Spinal cord (tissue), 10 donors: Measurements from ENCODE around the gene CCDC6. TPM values are rescaled to one million over a fixed set of nuclear protein-coding genes. Genes with fewer than 3 reads are reported as not detected.

ENCODE experiments used
- DNase-seq, 6 donors: peaks; one replicate each; pipeline versions ENCODE4 v3.0.0 to v3.0.0-alpha.2; 2013 to 2015; ENCODE audit warnings: low spot score in 6 of 6, low read depth in 4 of 6
- H3K27ac ChIP-seq: one replicate; pipeline ENCODE4 v1.5.1; 2013; ENCODE audit warnings: low read depth, low read length, control low read depth
- H3K27me3 ChIP-seq: one replicate; pipeline ENCODE4 v1.6.1; 2013; ENCODE audit warnings: low read length; ENCODE audit not compliant: control insufficient read depth, insufficient read depth
- H3K36me3 ChIP-seq: one replicate; pipeline ENCODE4 v1.6.1; 2013; ENCODE audit warnings: low read length; ENCODE audit not compliant: control insufficient read depth, insufficient read depth
- H3K4me1 ChIP-seq: one replicate; pipeline ENCODE4 v1.6.1; 2013; ENCODE audit warnings: low read length; ENCODE audit not compliant: control insufficient read depth, insufficient read depth
- H3K4me3 ChIP-seq: one replicate; pipeline ENCODE4 v1.5.1; 2013; ENCODE audit warnings: low read depth, low read length, control low read depth
- H3K9me3 ChIP-seq: one replicate; pipeline ENCODE4 v1.6.1; 2013; ENCODE audit warnings: low read length; ENCODE audit not compliant: control insufficient read depth, insufficient read depth
- WGBS: methylation state at CpG from one replicate; pipeline ENCODE4 v1.1.5; 2013; ENCODE audit warnings: missing lambda C conversion rate; ENCODE audit not compliant: insufficient coverage; 5-methylcytosine and 5-hydroxymethylcytosine counted together
- polyA plus RNA-seq, 2 donors: library from polyadenylated mRNA; unstranded; fragments of 120-200 nt; gene quantifications; one replicate each; pipeline ENCODE4 v1.2.1, GENCODE V29; 2013; ENCODE audit not compliant: insufficient read length in 2 of 2
- total RNA-seq, 2 donors: library from RNA; depleted of rRNA in 1 of 2; stranded (reverse); fragments of 120-200 nt in 1 of 2; fragments of >200 nt in 1 of 2; gene quantifications; one replicate each; pipeline versions ENCODE4 v1.2.3 to v1.2.4, GENCODE V29; 2013 to 2014
- donor health status: healthy.

Gene CCDC6
- total and polyA plus RNA-seq, 4 donors, result 31.6 to 68.9 (median 39.7) TPM

- H3K27ac ChIP-seq, result no peak overlapping the region
- H3K36me3 ChIP-seq, result peaks cover 11% of the 10 kb centered on the region
- WGBS, result no CpG with 5 or more reads among the region's 3 CpGs
Measured at GRCh38 chr10:59844436-59844835, 61.9 kb downstream of the CCDC6 start.

GRCh38 chr10:59843748-59844147 lies 62.6 kb downstream of the CCDC6 start:
- Histone ChIP-seq H3K4me1 (no peaks in the 10 kb centered on the region), H3K27ac (no peak overlapping the region), H3K4me3 (no peak overlapping the region), H3K36me3 (peaks cover 11% of the 10 kb centered on the region), H3K27me3 (no peaks in the 10 kb centered on the region), H3K9me3 (no peaks in the 10 kb centered on the region)
- no peak for DNase-seq
- 60% methylated on average over 1 of the region's 2 CpGs for WGBS

More at GRCh38 chr10:59844436-59844835, 61.9 kb downstream of the CCDC6 start:
- no peaks in the 10 kb centered on the region for H3K4me1 ChIP-seq
- no peaks in the 10 kb centered on the region for H3K27me3 ChIP-seq
- no peak for DNase-seq
- no peak overlapping the region for H3K4me3 ChIP-seq
- no peaks in the 10 kb centered on the region for H3K9me3 ChIP-seq

GRCh38 chr10:59839576-59839975 lies 66.8 kb downstream of the CCDC6 start:
- Histone ChIP-seq H3K4me1 (no peaks in the 10 kb centered on the region), H3K9me3 (no peaks in the 10 kb centered on the region), H3K27me3 (no peaks in the 10 kb centered on the region), H3K4me3 (no peak overlapping the region), H3K36me3 (peaks cover 7% of the 10 kb centered on the region), H3K27ac (no peak overlapping the region)
- DNase-seq, result no peak
- 97% methylated on average over 4 of the region's 6 CpGs for WGBS

- Histone ChIP-seq H3K27ac (no peak overlapping the region), H3K36me3 (peaks cover 7% of the 10 kb centered on the region), H3K4me3 (no peak overlapping the region), H3K9me3 (no peaks in the 10 kb centered on the region), H3K27me3 (no peaks in the 10 kb centered on the region), H3K4me1 (no peaks in the 10 kb centered on the region)
- DNase-seq, result no peak
- WGBS, result 100% methylated on average over 1 of the region's 2 CpGs
Measured at GRCh38 chr10:59838085-59838789, 68.1 kb downstream of the CCDC6 start.

- no peaks in the 10 kb centered on the region for H3K4me1 ChIP-seq
- no peaks in the 10 kb centered on the region for H3K36me3 ChIP-seq
- WGBS, result 86% methylated on average over 1 of the region's 4 CpGs
- no peaks in the 10 kb centered on the region for H3K27me3 ChIP-seq
- no peak for DNase-seq
- H3K9me3 ChIP-seq, result no peaks in the 10 kb centered on the region
- H3K27ac ChIP-seq, result no peak overlapping the region
- no peak overlapping the region for H3K4me3 ChIP-seq
Measured at GRCh38 chr10:59833810-59834209, 72.5 kb downstream of the CCDC6 start.

- H3K4me1 ChIP-seq, result no peaks in the 10 kb centered on the region
- H3K4me3 ChIP-seq, result no peak overlapping the region
- 83% methylated on average over 1 of the region's 2 CpGs for WGBS
Measured at GRCh38 chr10:59832506-59832905, 73.8 kb downstream of the CCDC6 start.

GRCh38 chr10:59831658-59832503 lies 74.5 kb downstream of the CCDC6 start:
- DNase-seq, result no peak
- 100% methylated on average over 2 of the region's 5 CpGs for WGBS

More at GRCh38 chr10:59832506-59832905, 73.8 kb downstream of the CCDC6 start:
- DNase-seq, result no peak
- Histone ChIP-seq H3K9me3 (no peaks in the 10 kb centered on the region), H3K36me3 (no peaks in the 10 kb centered on the region), H3K27ac (no peak overlapping the region), H3K27me3 (no peaks in the 10 kb centered on the region)

GRCh38 chr10:59830601-59831259 lies 75.6 kb downstream of the CCDC6 start:
- WGBS, result 100% methylated on average over 1 of the region's 7 CpGs
- DNase-seq, result peak in 3 of 6 donors; percentile 24 to 64 (median 64)
- H3K4me1 ChIP-seq, result no peaks in the 10 kb centered on the region

More at GRCh38 chr10:59831658-59832503, 74.5 kb downstream of the CCDC6 start:
- no peak overlapping the region for H3K4me3 ChIP-seq
- no peaks in the 10 kb centered on the region for H3K27me3 ChIP-seq
- H3K4me1 ChIP-seq, result no peaks in the 10 kb centered on the region
- H3K36me3 ChIP-seq, result no peaks in the 10 kb centered on the region
- no peak overlapping the region for H3K27ac ChIP-seq
- no peaks in the 10 kb centered on the region for H3K9me3 ChIP-seq

GRCh38 chr10:59829601-59830000 lies 76.8 kb downstream of the CCDC6 start:
- Histone ChIP-seq H3K4me3 (no peak overlapping the region), H3K27ac (no peak overlapping the region), H3K36me3 (no peaks in the 10 kb centered on the region), H3K4me1 (no peaks in the 10 kb centered on the region), H3K27me3 (no peaks in the 10 kb centered on the region), H3K9me3 (no peaks in the 10 kb centered on the region)
- DNase-seq, result no peak
- 100% methylated on average over 1 of the region's 3 CpGs for WGBS

More at GRCh38 chr10:59830601-59831259, 75.6 kb downstream of the CCDC6 start:
- H3K4me3 ChIP-seq, result no peak overlapping the region
- H3K27me3 ChIP-seq, result no peaks in the 10 kb centered on the region
- H3K9me3 ChIP-seq, result no peaks in the 10 kb centered on the region
- H3K27ac ChIP-seq, result no peak overlapping the region
- no peaks in the 10 kb centered on the region for H3K36me3 ChIP-seq
